Adrenal gland (tissue), 12 donors: ENCODE results near the gene TMEM140. TPM values are rescaled to one million over a fixed set of nuclear protein-coding genes. Genes with fewer than 3 reads are reported as not detected.

Source experiments
- DNase-seq, 7 donors: peaks; one replicate each; pipeline ENCODE4 v3.0.0-alpha.2; 2019 to 2020
- H3K27ac ChIP-seq, 5 donors: fragments of 200-600 bp; sonication (generic) in 4 of 5; 1 replicate in 3 of 5; 2 replicates in 2 of 5; pipeline versions ENCODE4 v1.5.1 to v1.8.0; 2016 to 2020; ENCODE audit warnings: mild to moderate bottlenecking in 1 of 5
- H3K27me3 ChIP-seq: fragments of 200-600 bp; 2 replicates; pipeline ENCODE4 v1.8.0; 2021
- H3K36me3 ChIP-seq, 2 donors: fragments of 200-600 bp; replicated peaks in 1 of 2; 1 replicate in 1 of 2; 2 replicates in 1 of 2; pipeline versions ENCODE4 v1.5.1 to v1.8.0; 2018 to 2022
- H3K4me1 ChIP-seq, 2 donors: fragments of 200-600 bp; replicated peaks in 1 of 2; 1 replicate in 1 of 2; 2 replicates in 1 of 2; pipeline versions ENCODE4 v1.5.1 to v1.8.0; 2018 to 2021
- H3K4me3 ChIP-seq, 4 donors: fragments of 200-600 bp; sonication (generic) in 3 of 4; one replicate each; pipeline ENCODE4 v1.5.1; 2016 to 2018
- H3K9me3 ChIP-seq, 3 donors: fragments of 200-600 bp; sonication (generic) in 1 of 3; replicated peaks in 1 of 3; 1 replicate in 2 of 3; 2 replicates in 1 of 3; pipeline versions ENCODE4 v1.5.1 to v1.8.0; 2016 to 2021
- CTCF ChIP-seq, 6 experiments: fragments of 450-650 bp in 4 of 6; fragments of 200-600 bp in 2 of 6; sonication (generic) in 1 of 6; IDR thresholded peaks; 1 replicate in 5 of 6; 2 replicates in 1 of 6; pipeline versions ENCODE4 v1.5.1 to v1.8.0; 2016 to 2021; ENCODE audit warnings: antibody characterized with exemption in 6 of 6, mild to moderate bottlenecking in 2 of 6, moderate library complexity in 1 of 6
- POLR2A ChIP-seq, 2 donors: fragments of 450-650 bp; IDR thresholded peaks; one replicate each; pipeline ENCODE4 v1.6.1; 2017; ENCODE audit warnings: antibody characterized with exemption in 2 of 2, mild to moderate bottlenecking in 2 of 2, moderate library complexity in 1 of 2
- WGBS, 4 donors: extraction: QIAGEN DNeasy Blood & Tissue Kit in 2 of 4; methylation state at CpG; one replicate each; pipeline versions ENCODE4 v1.1.5 to v1.1.7; 2013 to 2017; 5-methylcytosine and 5-hydroxymethylcytosine counted together
- intact Hi-C, 2 donors: fragments of 100-400 bp; cut with DNase I; formaldehyde crosslinking; loops; one replicate each; pipeline versions ENCODE4 v1.14.1 to v1.15.0; 2022 to 2023
- polyA plus RNA-seq, 3 donors: library from polyadenylated mRNA; stranded (reverse); fragments of 200-250 nt in 2 of 3; fragments of 350-450 nt in 1 of 3; fragmentation: Illumina TruSeq in 1 of 3; extraction: RNeasy Lipid Tissue Mini Kit (QIAGEN cat#74804) in 1 of 3; gene quantifications; one replicate each; pipeline ENCODE4 v1.2.3, GENCODE V29; 2013 to 2014
- total RNA-seq, 9 donors: library from RNA; depleted of rRNA in 4 of 9; stranded (reverse); fragments of >200 nt in 4 of 9; fragments of 120-200 nt in 1 of 9; fragmentation: NEBNext Ultra II Directional in 1 of 9; extraction: Animal tissue kit (Norgen Biotek cat#: 25700) in 1 of 9; gene quantifications; one replicate each; pipeline versions ENCODE4 v1.1.0 to v1.2.4, GENCODE V29; 2013 to 2023
- donor health status: healthy with polysubstance abuse.
- donor health status: Bipolar disorder and iron deficiency.
- donor health status: DM: yes; HTN: yes; CAD: no.
- donor health status: DM: no; HTN: no; CAD: no.
- donor health status: DM: no; HTN: no; CAD: no.
- donor health status: DM: yes; HTN: yes; CAD: no.

The TMEM140 gene
- total and polyA plus RNA-seq, 12 donors, result 9.4 to 62.9 (median 25.1) TPM

DNA sequence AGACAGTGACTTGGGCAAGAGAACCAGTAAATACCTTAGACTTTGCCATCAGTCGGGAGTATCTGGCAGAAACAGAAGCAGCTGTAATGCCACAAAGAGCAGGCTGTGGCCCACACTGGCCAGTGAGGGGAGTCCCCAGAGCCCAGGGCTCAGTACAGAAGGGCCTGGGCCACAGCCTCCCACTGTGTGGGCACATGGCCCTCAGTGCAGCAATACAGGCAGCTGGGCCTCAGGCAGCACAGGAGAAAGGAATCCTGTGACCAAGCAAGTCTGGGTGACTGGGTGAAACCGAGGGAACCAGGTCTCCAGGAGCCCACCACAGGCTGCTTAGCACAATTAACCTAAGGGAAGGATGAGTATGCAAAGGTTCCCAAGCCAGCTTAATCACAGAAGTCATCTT, 49.5 kb downstream of the TMEM140 start:
- H3K9me3 ChIP-seq, result no peaks in the 10 kb centered on the region
- peaks cover 0 to 81% of the 10 kb centered on the region in 2 donors for H3K36me3 ChIP-seq
- H3K27me3 ChIP-seq, result no peaks in the 10 kb centered on the region
- 71 to 91% (median 86%) methylated on average over 2 of the region's 2 CpGs for WGBS, 4 donors
- intact Hi-C loops, result no loop called here
- no peaks in the 10 kb centered on the region for H3K4me1 ChIP-seq
- H3K4me3 ChIP-seq, result no peak overlapping the region
- TF ChIP-seq POLR2A (IDR thresholded peaks at IDR 0.05) (no peak), CTCF (IDR thresholded peaks at IDR 0.05) (no peak)
- DNase-seq, result no peak
- no peak overlapping the region for H3K27ac ChIP-seq

DNA sequence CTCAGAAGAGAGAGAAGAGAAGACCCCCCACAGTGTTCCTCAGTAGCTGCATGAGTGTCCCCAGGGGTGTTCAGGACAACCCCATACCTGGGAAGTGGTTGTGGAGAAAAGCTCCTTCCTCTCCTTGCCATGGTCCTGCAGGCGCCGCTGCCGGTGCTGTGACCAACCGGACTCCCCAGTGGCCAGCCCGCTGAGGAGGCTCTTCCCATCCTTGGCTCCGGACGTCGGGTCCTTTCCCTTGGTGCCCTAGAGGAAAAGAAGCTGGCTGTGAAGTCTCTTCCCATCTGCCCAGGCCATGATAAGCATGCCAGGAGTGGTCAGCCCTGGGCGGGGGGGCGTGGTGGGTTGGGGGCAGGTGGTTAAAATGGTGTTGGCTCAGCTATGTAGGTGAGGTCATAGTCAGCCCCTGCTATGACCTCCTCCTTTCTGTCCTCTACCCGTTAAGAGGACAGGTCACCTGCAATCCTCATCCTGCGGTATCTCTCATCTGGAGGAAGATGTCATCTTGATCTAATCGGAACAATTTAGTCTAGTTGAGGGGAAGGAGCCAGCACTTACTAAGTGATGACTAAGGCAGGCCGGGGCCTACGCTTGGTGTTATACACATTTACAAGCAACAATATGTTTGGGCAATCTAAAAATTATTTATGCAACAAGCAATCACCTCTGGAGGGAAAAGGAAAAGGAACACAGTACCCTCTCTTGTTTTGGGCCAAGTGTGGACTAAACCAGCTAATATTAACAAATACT, 50.2 kb downstream of the TMEM140 start:
- Histone ChIP-seq H3K4me3 (no peak overlapping the region), H3K36me3 (peaks cover 0 to 81% of the 10 kb centered on the region in 2 donors), H3K9me3 (no peaks in the 10 kb centered on the region), H3K27me3 (no peaks in the 10 kb centered on the region), H3K27ac (no peak overlapping the region), H3K4me1 (no peaks in the 10 kb centered on the region)
- WGBS, 4 donors, result 93 to 96% (median 95%) methylated on average over 15 of the region's 15 CpGs
- intact Hi-C loops, result no loop called here
- no peak for TF ChIP-seq POLR2A (IDR thresholded peaks at IDR 0.05)
- TF ChIP-seq CTCF (IDR thresholded peaks at IDR 0.05), result no peak
- DNase-seq, result no peak

DNA sequence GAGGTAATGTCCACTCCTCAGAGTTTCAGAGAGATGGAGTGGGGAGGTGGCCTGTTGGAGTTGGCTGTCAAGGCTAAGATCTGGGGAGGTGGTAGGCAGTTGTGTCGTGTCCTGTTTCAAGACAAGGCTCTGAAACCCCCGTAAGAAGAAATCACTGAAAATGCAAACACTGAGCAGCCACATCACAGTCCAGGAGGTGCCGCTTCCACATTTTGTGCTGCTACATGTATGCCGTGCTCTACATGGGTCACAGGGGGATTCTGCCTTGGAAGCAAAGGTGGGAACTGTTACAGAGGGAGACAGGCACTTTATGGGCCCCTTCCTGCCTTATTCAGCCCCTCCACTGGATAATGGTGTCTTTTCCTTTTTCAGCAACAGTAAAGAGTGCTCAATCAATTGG, 51.6 kb downstream of the TMEM140 start:
- DNase-seq, result no peak
- WGBS, 4 donors, result 92 to 100% (median 94%) methylated on average over 4 of the region's 4 CpGs
- Histone ChIP-seq H3K4me3 (no peak overlapping the region), H3K36me3 (peaks cover 0 to 80% of the 10 kb centered on the region in 2 donors), H3K27me3 (no peaks in the 10 kb centered on the region), H3K4me1 (no peaks in the 10 kb centered on the region), H3K9me3 (no peaks in the 10 kb centered on the region), H3K27ac (no peak overlapping the region)
- intact Hi-C loops, result no loop called here
- no peak for TF ChIP-seq CTCF (IDR thresholded peaks at IDR 0.05)
- no peak for TF ChIP-seq POLR2A (IDR thresholded peaks at IDR 0.05)

- no peaks in the 10 kb centered on the region for H3K9me3 ChIP-seq
- H3K27ac ChIP-seq, result no peak overlapping the region
- H3K36me3 ChIP-seq, result peaks cover 0 to 81% of the 10 kb centered on the region in 2 donors
- H3K4me3 ChIP-seq, result no peak overlapping the region
- H3K27me3 ChIP-seq, result no peaks in the 10 kb centered on the region
- DNase-seq, result no peak
- 76 to 87% (median 82%) methylated on average over 3 of the region's 3 CpGs for WGBS, 4 donors
- intact Hi-C loops, result no loop called here
- TF ChIP-seq POLR2A (IDR thresholded peaks at IDR 0.05), result no peak
- no peak for TF ChIP-seq CTCF (IDR thresholded peaks at IDR 0.05)
- H3K4me1 ChIP-seq, result no peaks in the 10 kb centered on the region
These were observed 53.0 kb downstream of the TMEM140 start for GRCh38 chr7:135200821-135201331.
